GM18907 (cell line): ENCODE measurements around the gene PHB1.

ENCODE experiments used
- ATAC-seq: cut with Tn5 transposase; IDR thresholded peaks from one replicate; pipeline ENCODE4 v1.9.1; 2021; ENCODE audit warnings: mild to moderate bottlenecking, moderate library complexity; ENCODE audit not compliant: unreplicated experiment

Gene PHB1

GRCh38 chr17:49414622-49415350 lies at the start of gene PHB1:
PHB1 (minus strand) TSS chr17:49414882; CDS start chr17:49413264, 1,618 bp downstream.
- ATAC-seq = peak; percentile 98

- no peak for ATAC-seq
These were observed 49.4 kb upstream of the PHB1 start for GRCh38 chr17:49464049-49464448.

- no peak for ATAC-seq
These were observed 46.9 kb upstream of the PHB1 start for GRCh38 chr17:49461580-49461979.

- no peak for ATAC-seq
These were observed 45.7 kb upstream of the PHB1 start for GRCh38 chr17:49460401-49460800.

GRCh38 chr17:49459401-49459984 lies 44.8 kb upstream of the PHB1 start:
- ATAC-seq = no peak

GRCh38 chr17:49457564-49458535 lies 43.2 kb upstream of the PHB1 start:
- ATAC-seq = no peak

GRCh38 chr17:49456183-49456965 lies 41.7 kb upstream of the PHB1 start:
- ATAC-seq = no peak

GRCh38 chr17:49455272-49455861 lies 40.7 kb upstream of the PHB1 start:
- no peak for ATAC-seq

GRCh38 chr17:49454050-49454449 lies 39.4 kb upstream of the PHB1 start:
- no peak for ATAC-seq

GRCh38 chr17:49452661-49453060 lies 38.0 kb upstream of the PHB1 start:
- ATAC-seq = no peak

- ATAC-seq = no peak
These were observed 37.5 kb upstream of the PHB1 start for GRCh38 chr17:49452201-49452600.

GRCh38 chr17:49450735-49451134 lies 36.1 kb upstream of the PHB1 start:
- no peak for ATAC-seq

- no peak for ATAC-seq
These were observed 35.5 kb upstream of the PHB1 start for GRCh38 chr17:49450181-49450580.

GRCh38 chr17:49447628-49448302 lies 33.1 kb upstream of the PHB1 start:
- no peak for ATAC-seq

GRCh38 chr17:49445591-49445990 lies 30.9 kb upstream of the PHB1 start:
- ATAC-seq = no peak

GRCh38 chr17:49444384-49444783 lies 29.7 kb upstream of the PHB1 start:
- no peak for ATAC-seq

- ATAC-seq = no peak
These were observed 29.2 kb upstream of the PHB1 start for GRCh38 chr17:49443862-49444261.

- ATAC-seq = no peak
These were observed 27.4 kb upstream of the PHB1 start for GRCh38 chr17:49442041-49442440.

GRCh38 chr17:49441578-49441977 lies 26.9 kb upstream of the PHB1 start:
- no peak for ATAC-seq

GRCh38 chr17:49440581-49440980 lies 25.9 kb upstream of the PHB1 start:
- ATAC-seq = no peak
